ENCODE measurements around the gene KRTAP1-5.

DNA sequence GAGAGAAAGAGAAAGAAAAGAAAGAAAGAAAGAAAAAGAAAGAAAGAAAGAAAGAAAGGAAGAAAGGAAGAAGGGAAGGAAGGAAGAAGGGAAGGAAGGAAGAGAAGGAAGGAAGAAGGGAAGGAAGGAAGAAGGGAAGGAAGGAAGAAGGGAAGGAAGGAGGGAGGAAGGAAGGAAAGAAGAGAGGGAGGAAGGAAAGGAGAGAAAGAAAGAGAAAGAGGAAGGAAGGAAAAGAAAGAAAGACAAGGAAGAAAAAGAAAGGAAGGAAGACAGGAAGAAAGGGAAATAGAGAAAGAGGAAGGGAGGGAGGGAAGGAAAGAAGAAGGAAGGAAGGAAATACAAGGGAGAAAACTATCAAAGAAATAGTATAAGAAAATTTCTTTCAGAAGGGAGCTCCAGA, 49.8 kb upstream of the KRTAP1-5 start:
- TF ChIP-seq, protein P1, sequence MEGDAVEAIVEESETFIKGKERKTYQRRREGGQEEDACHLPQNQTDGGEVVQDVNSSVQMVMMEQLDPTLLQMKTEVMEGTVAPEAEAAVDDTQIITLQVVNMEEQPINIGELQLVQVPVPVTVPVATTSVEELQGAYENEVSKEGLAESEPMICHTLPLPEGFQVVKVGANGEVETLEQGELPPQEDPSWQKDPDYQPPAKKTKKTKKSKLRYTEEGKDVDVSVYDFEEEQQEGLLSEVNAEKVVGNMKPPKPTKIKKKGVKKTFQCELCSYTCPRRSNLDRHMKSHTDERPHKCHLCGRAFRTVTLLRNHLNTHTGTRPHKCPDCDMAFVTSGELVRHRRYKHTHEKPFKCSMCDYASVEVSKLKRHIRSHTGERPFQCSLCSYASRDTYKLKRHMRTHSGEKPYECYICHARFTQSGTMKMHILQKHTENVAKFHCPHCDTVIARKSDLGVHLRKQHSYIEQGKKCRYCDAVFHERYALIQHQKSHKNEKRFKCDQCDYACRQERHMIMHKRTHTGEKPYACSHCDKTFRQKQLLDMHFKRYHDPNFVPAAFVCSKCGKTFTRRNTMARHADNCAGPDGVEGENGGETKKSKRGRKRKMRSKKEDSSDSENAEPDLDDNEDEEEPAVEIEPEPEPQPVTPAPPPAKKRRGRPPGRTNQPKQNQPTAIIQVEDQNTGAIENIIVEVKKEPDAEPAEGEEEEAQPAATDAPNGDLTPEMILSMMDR (IDR thresholded peaks at IDR 0.05), result no peak
- no peak for TF ChIP-seq POLR2A (IDR thresholded peaks at IDR 0.05)
